SK-N-SH treated with all-trans-retinoic acid at 6 μM for 48 hours (cell line): Measurements from ENCODE around the gene UVRAG.
A peak's percentile ranks its signal among the peaks of the same experiment; 100 is the strongest.

Experiments used
- ATAC-seq: fragments of 200-7000 bp; cut with Tn5 transposase; 3 replicates; pipeline ENCODE4 v1.9.1; 2020; ENCODE audit warnings: mild to moderate bottlenecking, moderate library complexity
- CSRNP3 ChIP-seq: fragments of 250-450 bp; sonication (Bioruptor Pico); IDR thresholded peaks from 2 replicates; pipeline ENCODE4 v1.5.1; 2021; ENCODE audit warnings: mild to moderate bottlenecking, moderate library complexity
- ESRRG ChIP-seq: fragments of 250-450 bp; sonication (Bioruptor Pico); IDR thresholded peaks from 2 replicates; pipeline ENCODE4 v1.6.1; 2021; ENCODE audit warnings: mild to moderate bottlenecking
- GLIS3 ChIP-seq: fragments of 250-450 bp; sonication (Bioruptor Pico); IDR thresholded peaks from 2 replicates; pipeline ENCODE4 v1.5.0; 2020; ENCODE audit warnings: mild to moderate bottlenecking, moderate library complexity
- ISL1 ChIP-seq: fragments of 250-450 bp; sonication (Bioruptor Pico); IDR thresholded peaks from 2 replicates; pipeline ENCODE4 v2.1.2; 2022; ENCODE audit warnings: mild to moderate bottlenecking, moderate library complexity
- OSR1 ChIP-seq: fragments of 250-450 bp; sonication (Bioruptor Pico); IDR thresholded peaks from 2 replicates; pipeline ENCODE4 v1.8.0; 2022; ENCODE audit warnings: moderate library complexity, mild to moderate bottlenecking, inconsistent platforms
- PATZ1 ChIP-seq: fragments of 250-450 bp; sonication (Bioruptor Pico); IDR thresholded peaks from 2 replicates; pipeline ENCODE4 v1.8.0; 2020; ENCODE audit warnings: mild to moderate bottlenecking, moderate library complexity, borderline replicate concordance
- POU6F1 ChIP-seq: fragments of 250-450 bp; sonication (Bioruptor Pico); IDR thresholded peaks from 2 replicates; pipeline ENCODE4 v1.8.0; 2021; ENCODE audit warnings: low read depth, mild to moderate bottlenecking, moderate library complexity, borderline replicate concordance
- SNAI2 ChIP-seq: fragments of 250-450 bp; sonication (Bioruptor Pico); IDR thresholded peaks from 2 replicates; pipeline ENCODE4 v1.5.0; 2020; ENCODE audit warnings: mild to moderate bottlenecking, moderate library complexity
- TCF4 ChIP-seq: fragments of 250-450 bp; sonication (Bioruptor Pico); IDR thresholded peaks from 2 replicates; pipeline ENCODE4 v1.8.0; 2021; ENCODE audit warnings: mild to moderate bottlenecking, moderate library complexity, borderline replicate concordance
- TOX ChIP-seq: fragments of 250-450 bp; sonication (Bioruptor Pico); IDR thresholded peaks from 2 replicates; pipeline ENCODE4 v1.8.0; 2021; ENCODE audit warnings: mild to moderate bottlenecking, moderate library complexity, borderline replicate concordance
- TSHZ2 ChIP-seq: fragments of 250-450 bp; sonication (Bioruptor Pico); IDR thresholded peaks from 2 replicates; pipeline ENCODE4 v1.5.0; 2020; ENCODE audit warnings: mild to moderate bottlenecking, moderate library complexity
- ZC3H10 ChIP-seq: fragments of 250-450 bp; sonication (Bioruptor Pico); IDR thresholded peaks from 2 replicates; pipeline ENCODE4 v1.5.1; 2021; ENCODE audit warnings: mild to moderate bottlenecking, moderate library complexity
- ZFP3 ChIP-seq: fragments of 250-450 bp; sonication (Bioruptor Pico); IDR thresholded peaks from 2 replicates; pipeline ENCODE4 v1.5.0; 2020; ENCODE audit warnings: mild to moderate bottlenecking, moderate library complexity
- ZFP30 ChIP-seq: fragments of 450-650 bp; formaldehyde crosslinking; IDR thresholded peaks from 2 replicates; pipeline ENCODE4 v1.5.0; 2022; ENCODE audit warnings: mild to moderate bottlenecking, moderate library complexity
- ZNF565 ChIP-seq: fragments of 450-650 bp; formaldehyde crosslinking; conservative IDR thresholded peaks from 2 replicates; pipeline ENCODE4 v1.5.0; 2020; ENCODE audit warnings: low read depth, mild to moderate bottlenecking, moderate library complexity
- ZNF70 ChIP-seq: fragments of 450-650 bp; formaldehyde crosslinking; IDR thresholded peaks from 2 replicates; pipeline ENCODE4 v1.5.0; 2020; ENCODE audit warnings: mild to moderate bottlenecking, moderate library complexity
- ZNF8 ChIP-seq: fragments of 450-650 bp; formaldehyde crosslinking; IDR thresholded peaks from 2 replicates; pipeline ENCODE4 v1.5.0; 2020; ENCODE audit warnings: mild to moderate bottlenecking, moderate library complexity

The UVRAG gene

GRCh38 chr11:76166314-76166713, 351.3 kb downstream of the UVRAG start:
- TF ChIP-seq OSR1 (CRISPR knock-in tag) (no peak), ZNF70 (CRISPR knock-in tag) (no peak), ZFP3 (CRISPR knock-in tag) (no peak), TOX (no peak), GLIS3 (CRISPR knock-in tag) (no peak), TCF4 (CRISPR knock-in tag) (no peak)
- no peak for ATAC-seq

GRCh38 chr11:76167590-76167989, 352.6 kb downstream of the UVRAG start:
- no peak for TF ChIP-seq CSRNP3 (CRISPR knock-in tag)
- TF ChIP-seq TSHZ2 (CRISPR knock-in tag), result no peak
- no peak for TF ChIP-seq ZNF8
- no peak for TF ChIP-seq OSR1 (CRISPR knock-in tag)
- TF ChIP-seq TOX, result no peak
- TF ChIP-seq PATZ1, result no peak
- TF ChIP-seq POU6F1 (CRISPR knock-in tag), result no peak
- TF ChIP-seq SNAI2 (CRISPR knock-in tag), result no peak
- no peak for TF ChIP-seq ZFP30 (CRISPR knock-in tag)
- TF ChIP-seq GLIS3 (CRISPR knock-in tag), result no peak
- TF ChIP-seq ZC3H10, result no peak
- no peak for TF ChIP-seq ZFP3 (CRISPR knock-in tag)
- TF ChIP-seq ZNF565 (CRISPR knock-in tag), result no peak
- no peak for TF ChIP-seq ISL1 (CRISPR knock-in tag)
- 0 out of 3 replicates have a peak, but pooled peaks have one; percentile 15 for ATAC-seq

GRCh38 chr11:76169473-76169896, 354.5 kb downstream of the UVRAG start:
- TF ChIP-seq TSHZ2 (CRISPR knock-in tag) (no peak), ESRRG (CRISPR knock-in tag) (no peak), POU6F1 (CRISPR knock-in tag) (no peak)
- TF ChIP-seq, all 23 proteins: peak for 0
- ATAC-seq, result no peak
